Stimulated activated CD4-positive, alpha-beta T cell treated with anti-CD3 and anti-CD28 coated beads, TNF-alpha, amount 100 ng/mL, for 1 hour (primary cell): ENCODE data around the gene PIK3R1.
"Not testable (repeated sequence)": the region's sequence is repeated elsewhere in the genome, so short reads cannot be mapped to it uniquely, and the experiment has no call there.

ENCODE experiments used
- DNase-seq, 3 donors: peaks; one replicate each; pipeline ENCODE4 v3.0.0-alpha.2; 2020; ENCODE audit warnings: low read depth in 3 of 3, low spot score in 1 of 3

Gene PIK3R1

GRCh38 chr5:68225188-68225910 lies 9.8 kb downstream of the PIK3R1 start:
- DNase-seq = no peak

- no peak for DNase-seq
These were observed 10.5 kb downstream of the PIK3R1 start for GRCh38 chr5:68225911-68226545.

GRCh38 chr5:68226546-68227073 lies 11.1 kb downstream of the PIK3R1 start:
- DNase-seq = no peak

GRCh38 chr5:68227532-68228160 lies 12.1 kb downstream of the PIK3R1 start:
- no peak for DNase-seq

- no peak for DNase-seq
These were observed 13.9 kb downstream of the PIK3R1 start for GRCh38 chr5:68229416-68229815.

- no peak for DNase-seq
These were observed 14.7 kb downstream of the PIK3R1 start for GRCh38 chr5:68230285-68230684.

- no peak for DNase-seq
These were observed 16.0 kb downstream of the PIK3R1 start for GRCh38 chr5:68231414-68232076.

GRCh38 chr5:68232277-68232676 lies 16.7 kb downstream of the PIK3R1 start:
- no peak for DNase-seq

- DNase-seq = no peak
These were observed 17.5 kb downstream of the PIK3R1 start for GRCh38 chr5:68233075-68233474.

- DNase-seq = not testable (repeated sequence)
These were observed 19.7 kb downstream of the PIK3R1 start for GRCh38 chr5:68235229-68235628.

- no peak for DNase-seq
These were observed 22.2 kb downstream of the PIK3R1 start for GRCh38 chr5:68237715-68238114.

- peak; percentile 47 to 55 (median 54) for DNase-seq
These were observed 23.9 kb downstream of the PIK3R1 start for GRCh38 chr5:68239487-68239886.

GRCh38 chr5:68240202-68240601 lies 24.6 kb downstream of the PIK3R1 start:
- DNase-seq = no peak

- no peak for DNase-seq
These were observed 25.2 kb downstream of the PIK3R1 start for GRCh38 chr5:68240771-68241170.

- no peak for DNase-seq
These were observed 27.2 kb downstream of the PIK3R1 start for GRCh38 chr5:68242743-68243142.

GRCh38 chr5:68243251-68243650 lies 27.7 kb downstream of the PIK3R1 start:
- DNase-seq = no peak

GRCh38 chr5:68243681-68244080 lies 28.1 kb downstream of the PIK3R1 start:
- DNase-seq = no peak

- no peak for DNase-seq
These were observed 29.8 kb downstream of the PIK3R1 start for GRCh38 chr5:68245319-68245718.

- no peak for DNase-seq
These were observed 31.2 kb downstream of the PIK3R1 start for GRCh38 chr5:68246802-68247201.

- DNase-seq = no peak
These were observed 32.1 kb downstream of the PIK3R1 start for GRCh38 chr5:68247627-68248026.

- DNase-seq = no peak
These were observed 33.3 kb downstream of the PIK3R1 start for GRCh38 chr5:68248896-68249295.

- DNase-seq = no peak
These were observed 34.0 kb downstream of the PIK3R1 start for GRCh38 chr5:68249520-68249919.
